Right renal cortex interstitium (tissue), 3 donors: Measurements from ENCODE around the gene CEACAM21. TPM values are rescaled to one million over a fixed set of nuclear protein-coding genes. Genes with fewer than 3 reads are reported as not detected.

Experiments
- DNase-seq, 3 donors: peaks; one replicate each; pipeline ENCODE4 v3.0.0-alpha.2; 2013; ENCODE audit warnings: low read depth in 3 of 3, low spot score in 2 of 3
- polyA plus RNA-seq, 3 donors: library from polyadenylated mRNA; unstranded; fragments of 120-200 nt; gene quantifications; one replicate each; pipeline ENCODE4 v1.2.1, GENCODE V29; 2013; ENCODE audit not compliant: insufficient read length in 3 of 3

CEACAM21 gene
- polyA plus RNA-seq = 1 to 10 TPM in 2 of 3 donors, under 1 TPM in 1; 0.86 to 1.6 (median 1.6) TPM

- DNase-seq = no peak
These were observed at the start of gene CEACAM21 for GRCh38 chr19:41575998-41576397. Gene CEACAM21 (plus strand): TSS chr19:41576166. CDS start chr19:41576275, 109 bp downstream.

- no peak for DNase-seq
These were observed 48.9 kb upstream of the CEACAM21 start for GRCh38 chr19:41527089-41527488.

GRCh38 chr19:41528106-41528505 lies 47.9 kb upstream of the CEACAM21 start:
- no peak for DNase-seq

- DNase-seq = no peak
These were observed 46.3 kb upstream of the CEACAM21 start for GRCh38 chr19:41529484-41530183.

GRCh38 chr19:41530184-41530534 lies 45.8 kb upstream of the CEACAM21 start:
- DNase-seq = no peak

- DNase-seq = no peak
These were observed 45.1 kb upstream of the CEACAM21 start for GRCh38 chr19:41530761-41531301.

GRCh38 chr19:41531438-41532311 lies 44.3 kb upstream of the CEACAM21 start:
- peak; percentile 12 to 33 (median 13) for DNase-seq

GRCh38 chr19:41532526-41532925 lies 43.4 kb upstream of the CEACAM21 start:
- DNase-seq = no peak

GRCh38 chr19:41533671-41534215 lies 42.2 kb upstream of the CEACAM21 start:
- no peak for DNase-seq

GRCh38 chr19:41535029-41535622 lies 40.8 kb upstream of the CEACAM21 start:
- DNase-seq = no peak

- DNase-seq = no peak
These were observed 38.2 kb upstream of the CEACAM21 start for GRCh38 chr19:41537789-41538188.

GRCh38 chr19:41540041-41540695 lies 35.8 kb upstream of the CEACAM21 start:
- DNase-seq = no peak

- no peak for DNase-seq
These were observed 33.9 kb upstream of the CEACAM21 start for GRCh38 chr19:41541990-41542584.

- DNase-seq = no peak
These were observed 33.3 kb upstream of the CEACAM21 start for GRCh38 chr19:41542622-41543021.

GRCh38 chr19:41543582-41543981 lies 32.4 kb upstream of the CEACAM21 start:
- DNase-seq = no peak

GRCh38 chr19:41545547-41545946 lies 30.4 kb upstream of the CEACAM21 start:
- no peak for DNase-seq

- DNase-seq = no peak
These were observed 29.6 kb upstream of the CEACAM21 start for GRCh38 chr19:41546386-41546789.

- DNase-seq = no peak
These were observed 29.0 kb upstream of the CEACAM21 start for GRCh38 chr19:41546961-41547360.

GRCh38 chr19:41547569-41547968 lies 28.4 kb upstream of the CEACAM21 start:
- DNase-seq = no peak

GRCh38 chr19:41548047-41548446 lies 27.9 kb upstream of the CEACAM21 start:
- no peak for DNase-seq
